HG03354 (cell line): ENCODE results near the gene CDKAL1.
"Not testable (repeated sequence)": the region's sequence is repeated elsewhere in the genome, so short reads cannot be mapped to it uniquely, and the experiment has no call there.

Source experiments
- ATAC-seq: cut with Tn5 transposase; IDR thresholded peaks from one replicate; pipeline ENCODE4 v1.9.1; 2021; ENCODE audit warnings: mild to moderate bottlenecking; ENCODE audit not compliant: unreplicated experiment, poor library complexity, severe bottlenecking

CDKAL1 gene

GRCh38 chr6:21222656-21223055 lies 688.4 kb downstream of the CDKAL1 start:
- ATAC-seq = no peak

- ATAC-seq = no peak
Measured at GRCh38 chr6:21225912-21226311, 691.7 kb downstream of the CDKAL1 start.

GRCh38 chr6:21227486-21227885 lies 693.2 kb downstream of the CDKAL1 start:
- no peak for ATAC-seq

- ATAC-seq = no peak
Measured at GRCh38 chr6:21228411-21228810, 694.2 kb downstream of the CDKAL1 start.

GRCh38 chr6:21228876-21229460 lies 694.7 kb downstream of the CDKAL1 start:
- ATAC-seq = no peak

GRCh38 chr6:21230536-21230935 lies 696.3 kb downstream of the CDKAL1 start:
- no peak for ATAC-seq

GRCh38 chr6:21235162-21235561 lies 700.9 kb downstream of the CDKAL1 start:
- ATAC-seq = no peak

GRCh38 chr6:21238208-21238607 lies 704.0 kb downstream of the CDKAL1 start:
- ATAC-seq = no peak

- no peak for ATAC-seq
Measured at GRCh38 chr6:21240709-21241108, 706.5 kb downstream of the CDKAL1 start.

GRCh38 chr6:21241231-21242130 lies 707.2 kb downstream of the CDKAL1 start:
- ATAC-seq = no peak

- no peak for ATAC-seq
Measured at GRCh38 chr6:21244897-21245470, 710.7 kb downstream of the CDKAL1 start.

GRCh38 chr6:21245488-21245887 lies 711.2 kb downstream of the CDKAL1 start:
- no peak for ATAC-seq

GRCh38 chr6:21246075-21246474 lies 711.8 kb downstream of the CDKAL1 start:
- no peak for ATAC-seq

- not testable (repeated sequence) for ATAC-seq
Measured at GRCh38 chr6:21254460-21254859, 720.2 kb downstream of the CDKAL1 start.

GRCh38 chr6:21256197-21256596 lies 721.9 kb downstream of the CDKAL1 start:
- ATAC-seq = no peak

- no peak for ATAC-seq
Measured at GRCh38 chr6:21257125-21257524, 722.9 kb downstream of the CDKAL1 start.

GRCh38 chr6:21258665-21259064 lies 724.4 kb downstream of the CDKAL1 start:
- no peak for ATAC-seq

GRCh38 chr6:21259660-21260059 lies 725.4 kb downstream of the CDKAL1 start:
- no peak for ATAC-seq

GRCh38 chr6:21262504-21262903 lies 728.2 kb downstream of the CDKAL1 start:
- ATAC-seq = no peak

- no peak for ATAC-seq
Measured at GRCh38 chr6:21263531-21264287, 729.5 kb downstream of the CDKAL1 start.
